Transverse colon (tissue), 3 donors: ENCODE data around the gene AGAP1.
A peak's percentile ranks its signal among the peaks of the same experiment; 100 is the strongest.

Experiments
- CTCF ChIP-seq, 5 experiments: fragments of 200-600 bp in 3 of 5; fragments of 450-650 bp in 2 of 5; sonication (generic) in 3 of 5; IDR thresholded peaks; 1 replicate in 2 of 5; 2 replicates in 3 of 5; pipeline ENCODE4 v1.5.1; 2016 to 2017; ENCODE audit warnings: antibody characterized with exemption in 5 of 5, inconsistent platforms in 3 of 5, mild to moderate bottlenecking in 2 of 5, moderate library complexity in 1 of 5
- EP300 ChIP-seq: sonication (generic); formaldehyde crosslinking; IDR thresholded peaks from one replicate; pipeline ENCODE4 v1.6.1; 2017; ENCODE audit warnings: antibody characterized with exemption, low read depth
- POLR2A ChIP-seq: fragments of 450-650 bp; IDR thresholded peaks from one replicate; pipeline ENCODE4 v1.6.1; 2016; ENCODE audit warnings: antibody characterized with exemption, mild to moderate bottlenecking, moderate library complexity

GRCh38 chr2:235709124-235709813 lies 215.4 kb downstream of the AGAP1 start:
- no peak for TF ChIP-seq CTCF (IDR thresholded peaks at IDR 0.05)
- TF ChIP-seq POLR2A = peak; percentile 80
- peak; percentile 27 for TF ChIP-seq EP300
